Measurements from ENCODE around the gene STMP1. TPM values are rescaled to one million over a fixed set of nuclear protein-coding genes. Genes with fewer than 3 reads are reported as not detected.

Gene STMP1
- total RNA-seq, 1 donor from 2014 or later = 28.2 TPM

GRCh38 chr7:135716677-135717238, 54.4 kb downstream of the STMP1 start:
- Histone ChIP-seq H3K27me3 (ENCODE audit: low read depth) (no peaks in the 10 kb centered on the region), H3K4me1 (peaks cover 34% of the 10 kb centered on the region), H3K27ac (replicated peaks) (no peak overlapping the region), H3K36me3 (no peaks in the 10 kb centered on the region), H3K4me3 (no peak overlapping the region), H3K9me3 (replicated peaks) (no peaks in the 10 kb centered on the region)
- DNase-seq = no peak
- intact Hi-C loops (cut with micrococcal nuclease) = no loop called here
- no peak for TF ChIP-seq CTCF (IDR thresholded peaks at IDR 0.05; ENCODE audit: borderline replicate concordance)

- DNase-seq = no peak
- no peak overlapping the region for H3K4me3 ChIP-seq
- peaks cover 26% of the 10 kb centered on the region for H3K4me1 ChIP-seq
- H3K36me3 ChIP-seq = no peaks in the 10 kb centered on the region
- no peak overlapping the region for H3K27ac ChIP-seq (replicated peaks)
- no peaks in the 10 kb centered on the region for H3K9me3 ChIP-seq (replicated peaks)
- no peak for TF ChIP-seq CTCF (IDR thresholded peaks at IDR 0.05; ENCODE audit: borderline replicate concordance)
- H3K27me3 ChIP-seq (ENCODE audit: low read depth) = no peaks in the 10 kb centered on the region
- intact Hi-C loops (cut with micrococcal nuclease) = no loop called here
These were observed 55.4 kb downstream of the STMP1 start for GRCh38 chr7:135717693-135718092.

GRCh38 chr7:135718219-135718618, 55.9 kb downstream of the STMP1 start:
- Histone ChIP-seq H3K9me3 (replicated peaks) (no peaks in the 10 kb centered on the region), H3K27me3 (ENCODE audit: low read depth) (no peaks in the 10 kb centered on the region), H3K4me1 (peaks cover 21% of the 10 kb centered on the region), H3K4me3 (no peak overlapping the region), H3K36me3 (no peaks in the 10 kb centered on the region), H3K27ac (replicated peaks) (no peak overlapping the region)
- TF ChIP-seq CTCF (IDR thresholded peaks at IDR 0.05; ENCODE audit: borderline replicate concordance) = no peak
- DNase-seq = no peak
- intact Hi-C loops (cut with micrococcal nuclease) = no loop called here

- Histone ChIP-seq H3K9me3 (replicated peaks) (no peaks in the 10 kb centered on the region), H3K4me1 (peaks cover 19% of the 10 kb centered on the region), H3K4me3 (no peak overlapping the region), H3K36me3 (no peaks in the 10 kb centered on the region), H3K27ac (replicated peaks) (no peak overlapping the region), H3K27me3 (ENCODE audit: low read depth) (no peaks in the 10 kb centered on the region)
- DNase-seq = no peak
- intact Hi-C loops (cut with micrococcal nuclease) = no loop called here
- no peak for TF ChIP-seq CTCF (IDR thresholded peaks at IDR 0.05; ENCODE audit: borderline replicate concordance)
These were observed 56.6 kb downstream of the STMP1 start for GRCh38 chr7:135718794-135719437.

- Histone ChIP-seq H3K27me3 (ENCODE audit: low read depth) (no peaks in the 10 kb centered on the region), H3K9me3 (replicated peaks) (no peaks in the 10 kb centered on the region), H3K4me1 (peaks cover 19% of the 10 kb centered on the region), H3K27ac (replicated peaks) (no peak overlapping the region), H3K4me3 (no peak overlapping the region), H3K36me3 (no peaks in the 10 kb centered on the region)
- intact Hi-C loops (cut with micrococcal nuclease) = no loop called here
- TF ChIP-seq CTCF (IDR thresholded peaks at IDR 0.05; ENCODE audit: borderline replicate concordance) = no peak
- no peak for DNase-seq
These were observed 57.4 kb downstream of the STMP1 start for GRCh38 chr7:135719688-135720087.

All from left ventricle myocardium inferior (tissue), 1 donor.